Calu3 (cell line): ENCODE results near the gene CLASP1. TPM values are rescaled to one million over a fixed set of nuclear protein-coding genes. Genes with fewer than 3 reads are reported as not detected.
A peak's percentile ranks its signal among the peaks of the same experiment; 100 is the strongest.

ENCODE experiments used
- BruUV-seq: library from RNA; stranded (reverse); fragments of 400-500 nt; replicated peaks from 2 replicates; lab custom pipeline; 2021; lab: Mats Ljungman, UMichigan
- CTCF ChIA-PET: fragments of 300-600 bp; sonication (Branson Sonifier 250); formaldehyde crosslinking; loops from one replicate; lab custom pipeline; 2022; ENCODE audit warnings: antibody characterized with exemption; lab: Charles Lee
- DNase-seq: peaks from one replicate; pipeline ENCODE4 v3.0.0; 2022
- H3K27ac Mint-ChIP-seq: one replicate; pipeline ENCODE4 v1.8.0; 2022; ENCODE audit warnings: mixed read lengths; ENCODE audit not compliant: unreplicated experiment
- H3K27me3 Mint-ChIP-seq: one replicate; pipeline ENCODE4 v1.8.0; 2022; ENCODE audit warnings: mixed read lengths; ENCODE audit not compliant: unreplicated experiment
- H3K36me3 Mint-ChIP-seq: one replicate; pipeline ENCODE4 v1.8.0; 2022; ENCODE audit warnings: mild to moderate bottlenecking, moderate library complexity, mixed read lengths; ENCODE audit not compliant: insufficient read depth, unreplicated experiment
- H3K4me1 Mint-ChIP-seq: one replicate; pipeline ENCODE4 v1.8.0; 2022; ENCODE audit warnings: mild to moderate bottlenecking, low read depth, mixed read lengths; ENCODE audit not compliant: unreplicated experiment
- H3K4me3 Mint-ChIP-seq: one replicate; pipeline ENCODE4 v1.8.0; 2022; ENCODE audit warnings: mild to moderate bottlenecking, low read depth, moderate library complexity, mixed read lengths; ENCODE audit not compliant: unreplicated experiment
- H3K9me3 Mint-ChIP-seq: one replicate; pipeline ENCODE4 v1.8.0; 2022; ENCODE audit warnings: low read depth, mixed read lengths; ENCODE audit not compliant: unreplicated experiment
- CTCF ChIP-seq: fragments of 200-600 bp; IDR thresholded peaks from one replicate; pipeline ENCODE4 v1.8.0; 2022; ENCODE audit warnings: antibody characterized with exemption; ENCODE audit not compliant: unreplicated experiment
- intact Hi-C: fragments of 100-400 bp; cut with micrococcal nuclease; formaldehyde crosslinking; loops from one replicate; pipeline ENCODE4 v1.10.0; 2022; ENCODE audit not compliant: unreplicated experiment
- total RNA-seq: library from RNA; stranded (reverse); gene quantifications from 2 replicates; pipeline ENCODE4 v1.2.3, GENCODE V29; 2022

CLASP1 gene
- total RNA-seq, 1 experiment from 2014 or later = 59.7 TPM

DNA sequence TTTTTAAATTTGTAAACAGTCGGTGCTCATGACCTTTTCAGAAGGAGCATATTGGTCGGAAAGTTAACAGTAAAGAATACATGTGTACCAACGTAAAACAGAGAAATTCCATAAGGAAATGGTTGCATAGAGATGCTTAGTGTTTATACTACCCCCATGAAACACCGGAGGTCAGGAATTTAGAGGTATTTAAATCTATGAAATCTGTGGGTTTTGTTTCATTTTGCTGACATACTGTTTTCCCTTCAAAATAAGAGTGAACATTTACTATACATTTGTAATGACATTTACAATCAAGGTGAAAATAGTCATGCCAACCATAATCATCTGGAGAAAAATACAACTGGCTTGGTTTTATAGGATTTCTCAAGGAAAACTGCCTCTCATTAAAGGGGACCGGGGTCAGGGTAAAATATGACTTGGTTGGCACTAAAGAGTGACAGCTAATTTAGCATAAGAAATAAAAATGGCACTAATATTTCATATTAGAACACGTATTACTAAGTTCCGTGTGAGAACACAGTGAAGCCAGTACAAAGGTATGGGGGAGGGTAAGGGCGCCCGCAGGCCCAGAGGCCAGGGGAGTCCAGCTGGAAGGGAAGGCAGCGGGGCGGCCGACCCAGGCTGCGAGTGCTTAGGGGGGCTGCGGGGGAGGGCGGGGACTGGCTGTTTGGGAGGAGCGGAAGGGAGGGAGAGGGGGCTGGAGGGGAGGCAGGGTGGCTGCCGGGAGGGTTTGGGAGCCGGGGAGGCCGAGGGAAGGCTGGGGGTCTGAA is 119.6 kb downstream of the CLASP1 start:
- DNase-seq = peak; percentile 30
- Mint-ChIP-seq H3K9me3 (no peaks in the 10 kb centered on the region), H3K36me3 (peaks cover 41% of the 10 kb centered on the region), H3K4me1 (peaks cover 34% of the 10 kb centered on the region), H3K27ac (peak overlapping the region; percentile 89), H3K4me3 (peak overlapping the region; percentile 81), H3K27me3 (no peaks in the 10 kb centered on the region)
- intact Hi-C loops = loop anchor here (1.0 to 5.0 kb wide), 3 partner anchors 68 to 127 kb away; partner anchors contain the start of gene CLASP1
- no peak for TF ChIP-seq CTCF
- TSS peak; percentile 31 for BruUV-seq
- CTCF ChIA-PET = interaction anchor here (0.7 to 1.1 kb wide), 2 partner anchors 110 to 168 kb away, joined by 3 to 10 read pairs; no protein-coding TSS in a partner anchor

- intact Hi-C loops = no loop called here
- BruUV-seq = no TSS peak
- H3K4me1 Mint-ChIP-seq = peaks cover 16% of the 10 kb centered on the region
- no peaks in the 10 kb centered on the region for H3K27me3 Mint-ChIP-seq
- H3K9me3 Mint-ChIP-seq = no peaks in the 10 kb centered on the region
- H3K36me3 Mint-ChIP-seq = peaks cover 49% of the 10 kb centered on the region
- CTCF ChIA-PET = no interaction called here
- H3K27ac Mint-ChIP-seq = no peak overlapping the region
- no peak for TF ChIP-seq CTCF
- H3K4me3 Mint-ChIP-seq = no peak overlapping the region
- no peak for DNase-seq
These were observed 122.1 kb downstream of the CLASP1 start for GRCh38 chr2:121527009-121527682.

DNA sequence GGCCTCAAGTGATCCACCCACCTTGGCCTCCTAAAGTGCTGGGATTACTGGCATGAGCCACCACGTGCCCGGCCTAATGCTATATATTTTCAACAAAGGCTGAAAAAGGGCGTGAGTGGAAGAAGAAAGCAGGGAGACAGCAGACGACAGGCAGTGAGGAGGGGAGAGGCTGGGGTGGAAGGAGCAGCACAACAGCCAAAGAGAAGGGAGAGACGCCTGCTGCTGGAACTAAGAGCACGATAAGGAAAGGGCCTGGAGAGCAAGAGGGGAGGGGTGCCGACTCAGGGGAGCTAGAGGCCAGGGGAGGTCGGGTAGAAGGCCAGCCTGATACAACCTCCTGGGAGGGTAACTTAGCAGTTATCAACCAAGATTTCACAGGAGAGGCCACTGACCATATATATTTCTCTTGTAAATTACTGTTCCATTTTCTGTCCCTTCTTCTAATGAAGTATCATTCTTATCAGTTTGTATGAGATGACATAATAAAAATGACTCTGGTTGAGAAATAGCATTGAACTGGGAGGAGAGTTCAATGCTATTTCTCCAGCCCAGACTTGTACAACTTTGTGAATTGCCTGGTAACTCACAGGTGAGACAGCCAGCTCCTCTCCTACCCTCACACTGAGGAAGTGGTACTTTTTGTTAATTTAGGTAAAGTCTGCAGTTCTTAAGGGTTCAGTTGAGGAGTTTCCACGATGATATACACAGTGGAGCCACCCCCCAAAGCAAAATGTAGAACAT is 124.4 kb downstream of the CLASP1 start:
- no peak for DNase-seq
- BruUV-seq = no TSS peak

More for the DNA sequence above, 124.4 kb downstream of the CLASP1 start:
- H3K9me3 Mint-ChIP-seq = no peaks in the 10 kb centered on the region
- H3K27ac Mint-ChIP-seq = no peak overlapping the region
- TF ChIP-seq CTCF = no peak
- peaks cover 12% of the 10 kb centered on the region for H3K4me1 Mint-ChIP-seq
- H3K27me3 Mint-ChIP-seq = no peaks in the 10 kb centered on the region
- intact Hi-C loops = no loop called here
- CTCF ChIA-PET = no interaction called here
- H3K4me3 Mint-ChIP-seq = no peak overlapping the region
- H3K36me3 Mint-ChIP-seq = peaks cover 30% of the 10 kb centered on the region
